Measurements from ENCODE around the gene SULT1C4. TPM values are rescaled to one million over a fixed set of nuclear protein-coding genes. Genes with fewer than 3 reads are reported as not detected.

Gene SULT1C4
- total RNA-seq, 4 donors from 2014 or later = 0.61 to 3.3 (median 2.4) TPM

GRCh38 chr2:108377401-108377800 is 353 bp upstream of the SULT1C4 start:
- H3K4me3 ChIP-seq = peak overlapping the region; percentile 43 to 47 (median 44)
- DNase-seq (no peak), ATAC-seq (no peak)
- no peak for TF ChIP-seq CTCF (IDR thresholded peaks at IDR 0.05 in 4 of 5, conservative IDR thresholded peaks at IDR 0.05 in 1 of 5)
- TF ChIP-seq POLR2A (IDR thresholded peaks at IDR 0.05) = no peak
- H3K4me1 ChIP-seq = no peaks in the 10 kb centered on the region
- H3K36me3 ChIP-seq = no peaks in the 10 kb centered on the region
- H3K27me3 ChIP-seq = no peaks in the 10 kb centered on the region
- intact Hi-C loops (cut with DNase I; ENCODE audit: low total_unique reads) = no loop called here
- H3K9me3 ChIP-seq = no peaks in the 10 kb centered on the region
- in situ Hi-C loops (cut with MboI; ENCODE audit: low sequenced_read_pairs in 4 of 4) = no loop called here
- H3K27ac ChIP-seq = peak overlapping the region; percentile 64 to 71 (median 69)

GRCh38 chr2:108378851-108379250 is 1.1 kb downstream of the SULT1C4 start:
- in situ Hi-C loops (cut with MboI; ENCODE audit: low sequenced_read_pairs in 4 of 4) = no loop called here
- Histone ChIP-seq H3K27me3 (no peaks in the 10 kb centered on the region), H3K36me3 (no peaks in the 10 kb centered on the region), H3K9me3 (no peaks in the 10 kb centered on the region), H3K4me3 (peak overlapping the region; percentile 43 to 47 (median 44)), H3K4me1 (no peaks in the 10 kb centered on the region), H3K27ac (peak overlapping the region in 2 of 4 donors; percentile 64 to 69)
- intact Hi-C loops (cut with DNase I; ENCODE audit: low total_unique reads) = no loop called here
- TF ChIP-seq CTCF (IDR thresholded peaks at IDR 0.05 in 4 of 5, conservative IDR thresholded peaks at IDR 0.05 in 1 of 5) (no peak), POLR2A (IDR thresholded peaks at IDR 0.05) (no peak)
- no peak for DNase-seq
- ATAC-seq = no peak

GRCh38 chr2:108382196-108382595 is 4.4 kb downstream of the SULT1C4 start:
- Histone ChIP-seq H3K36me3 (no peaks in the 10 kb centered on the region), H3K4me3 (no peak overlapping the region), H3K27ac (no peak overlapping the region), H3K9me3 (no peaks in the 10 kb centered on the region), H3K4me1 (no peaks in the 10 kb centered on the region), H3K27me3 (no peaks in the 10 kb centered on the region)
- no peak for ATAC-seq
- in situ Hi-C loops (cut with MboI; ENCODE audit: low sequenced_read_pairs in 4 of 4) = no loop called here
- intact Hi-C loops (cut with DNase I; ENCODE audit: low total_unique reads) = no loop called here
- no peak for DNase-seq
- TF ChIP-seq POLR2A (IDR thresholded peaks at IDR 0.05) (no peak), CTCF (IDR thresholded peaks at IDR 0.05 in 4 of 5, conservative IDR thresholded peaks at IDR 0.05 in 1 of 5) (no peak)

- DNase-seq (no peak), ATAC-seq (no peak)
- no peak overlapping the region for H3K4me3 ChIP-seq
- no peaks in the 10 kb centered on the region for H3K36me3 ChIP-seq
- H3K27ac ChIP-seq = no peak overlapping the region
- no peaks in the 10 kb centered on the region for H3K4me1 ChIP-seq
- in situ Hi-C loops (cut with MboI; ENCODE audit: low sequenced_read_pairs in 4 of 4) (no loop called here), intact Hi-C loops (cut with DNase I; ENCODE audit: low total_unique reads) (no loop called here)
- TF ChIP-seq CTCF (IDR thresholded peaks at IDR 0.05 in 4 of 5, conservative IDR thresholded peaks at IDR 0.05 in 1 of 5) (no peak), POLR2A (IDR thresholded peaks at IDR 0.05) (no peak)
- no peaks in the 10 kb centered on the region for H3K27me3 ChIP-seq
- H3K9me3 ChIP-seq = no peaks in the 10 kb centered on the region
These were observed 5.5 kb downstream of the SULT1C4 start for GRCh38 chr2:108383146-108383830.

All from gastrocnemius medialis (tissue), 4 donors.